ENCODE measurements around the gene SREBF2. TPM values are rescaled to one million over a fixed set of nuclear protein-coding genes. Genes with fewer than 3 reads are reported as not detected.
"Not testable (repeated sequence)": the region's sequence is repeated elsewhere in the genome, so short reads cannot be mapped to it uniquely, and the experiment has no call there.

Gene SREBF2
- total RNA-seq, 1 donor from 2014 or later: 200 TPM

GRCh38 chr22:41943661-41944209 is 110.8 kb downstream of the SREBF2 start:
- no peaks in the 10 kb centered on the region for H3K36me3 Mint-ChIP-seq (ENCODE audit: low read depth, unreplicated experiment)
- H3K9me3 Mint-ChIP-seq (ENCODE audit: unreplicated experiment): no peaks in the 10 kb centered on the region
- peaks cover 12% of the 10 kb centered on the region for H3K4me1 Mint-ChIP-seq (ENCODE audit: unreplicated experiment)
- H3K27me3 Mint-ChIP-seq (ENCODE audit: unreplicated experiment): peaks cover 6% of the 10 kb centered on the region
- no peak overlapping the region for H3K27ac Mint-ChIP-seq (ENCODE audit: unreplicated experiment)
- no peak overlapping the region for H3K4me3 Mint-ChIP-seq (ENCODE audit: unreplicated experiment)
- DNase-seq (ENCODE audit: low spot score): no peak
- no peak for TF ChIP-seq CTCF (IDR thresholded peaks at IDR 0.05; ENCODE audit: unreplicated experiment)

GRCh38 chr22:41946629-41947423 is 113.9 kb downstream of the SREBF2 start, which contains the start of gene CENPM:
CENPM (minus strand) TSS chr22:41947152; CDS start chr22:41947076, 76 bp downstream.
- Mint-ChIP-seq H3K4me1 (ENCODE audit: unreplicated experiment) (peaks cover 10% of the 10 kb centered on the region), H3K27ac (ENCODE audit: unreplicated experiment) (no peak within 1 kb of the TSS), H3K36me3 (ENCODE audit: low read depth, unreplicated experiment) (no peaks in the 10 kb centered on the region), H3K4me3 (ENCODE audit: unreplicated experiment) (peak within 1 kb of the TSS; percentile 81), H3K9me3 (ENCODE audit: unreplicated experiment) (no peaks in the 10 kb centered on the region), H3K27me3 (ENCODE audit: unreplicated experiment) (peaks cover 5% of the 10 kb centered on the region)
- peak; percentile 16 for TF ChIP-seq CTCF (IDR thresholded peaks at IDR 0.05; ENCODE audit: unreplicated experiment)
- peak; percentile 94 for DNase-seq (ENCODE audit: low spot score)

GRCh38 chr22:41947424-41948080 is 114.6 kb downstream of the SREBF2 start:
- DNase-seq (ENCODE audit: low spot score): no peak
- TF ChIP-seq CTCF (IDR thresholded peaks at IDR 0.05; ENCODE audit: unreplicated experiment): no peak
- Mint-ChIP-seq H3K9me3 (ENCODE audit: unreplicated experiment) (no peaks in the 10 kb centered on the region), H3K27me3 (ENCODE audit: unreplicated experiment) (peaks cover 6% of the 10 kb centered on the region), H3K36me3 (ENCODE audit: low read depth, unreplicated experiment) (no peaks in the 10 kb centered on the region), H3K4me3 (ENCODE audit: unreplicated experiment) (peak overlapping the region; percentile 80), H3K27ac (ENCODE audit: unreplicated experiment) (no peak overlapping the region), H3K4me1 (ENCODE audit: unreplicated experiment) (peaks cover 10% of the 10 kb centered on the region)

GRCh38 chr22:41948142-41948541 is 115.2 kb downstream of the SREBF2 start:
- DNase-seq (ENCODE audit: low spot score): no peak
- no peaks in the 10 kb centered on the region for H3K36me3 Mint-ChIP-seq (ENCODE audit: low read depth, unreplicated experiment)
- peaks cover 6% of the 10 kb centered on the region for H3K27me3 Mint-ChIP-seq (ENCODE audit: unreplicated experiment)
- no peak overlapping the region for H3K27ac Mint-ChIP-seq (ENCODE audit: unreplicated experiment)
- no peak overlapping the region for H3K4me3 Mint-ChIP-seq (ENCODE audit: unreplicated experiment)
- TF ChIP-seq CTCF (IDR thresholded peaks at IDR 0.05; ENCODE audit: unreplicated experiment): no peak
- no peaks in the 10 kb centered on the region for H3K9me3 Mint-ChIP-seq (ENCODE audit: unreplicated experiment)
- H3K4me1 Mint-ChIP-seq (ENCODE audit: unreplicated experiment): peaks cover 10% of the 10 kb centered on the region

- H3K4me3 Mint-ChIP-seq (ENCODE audit: unreplicated experiment); H3K4me1 Mint-ChIP-seq (ENCODE audit: unreplicated experiment); H3K36me3 Mint-ChIP-seq (ENCODE audit: low read depth, unreplicated experiment); H3K9me3 Mint-ChIP-seq (ENCODE audit: unreplicated experiment); H3K27ac Mint-ChIP-seq (ENCODE audit: unreplicated experiment); H3K27me3 Mint-ChIP-seq (ENCODE audit: unreplicated experiment); DNase-seq (ENCODE audit: low spot score): not testable (repeated sequence)
These were observed 116.0 kb downstream of the SREBF2 start for GRCh38 chr22:41948928-41949296.

All from endothelial cell (in vitro differentiated cells).